IMR-90 (cell line): ENCODE results near the gene RFC3. TPM values are rescaled to one million over a fixed set of nuclear protein-coding genes. Genes with fewer than 3 reads are reported as not detected.

Source experiments
- ATAC-seq: fragments of 200-7000 bp; cut with Tn5 transposase; 2 replicates; pipeline ENCODE4 v1.9.1; 2020; ENCODE audit warnings: low read depth, mild to moderate bottlenecking, moderate library complexity
- BruUV-seq: library from RNA; stranded (reverse); fragments of 400-500 nt; replicated peaks from 2 replicates; lab custom pipeline; 2021; lab: Mats Ljungman, UMichigan
- CTCF ChIA-PET: fragments of 300-600 bp; formaldehyde crosslinking; extraction: SDS; loops from one replicate; lab custom pipeline; 2021; ENCODE audit warnings: antibody characterized with exemption; lab: Yijun Ruan, JAX
- POLR2A ChIA-PET: fragments of 300-600 bp; sonication (Branson Sonifier 250); formaldehyde crosslinking; loops from one replicate; lab custom pipeline; 2022; ENCODE audit warnings: antibody characterized with exemption; ENCODE audit not compliant: unreplicated experiment; lab: Charles Lee
- DNase-seq: peaks from one replicate; pipeline ENCODE4 v3.0.0; 2013
- H2AFZ ChIP-seq: replicated peaks from 2 replicates; pipeline ENCODE3; 2013; ENCODE audit warnings: low read length, mild to moderate bottlenecking; ENCODE audit not compliant: poor library complexity
- H2AK5ac ChIP-seq: 2 replicates; pipeline ENCODE4 v1.6.1; 2013; ENCODE audit warnings: low read depth, low read length, inconsistent platforms
- H2AK9ac ChIP-seq: replicated peaks from 2 replicates; pipeline ENCODE3; 2013; ENCODE audit warnings: mild to moderate bottlenecking, low read depth, low read length, moderate library complexity; ENCODE audit not compliant: poor library complexity
- H2BK120ac ChIP-seq: 2 replicates; pipeline ENCODE4 v1.6.1; 2013; ENCODE audit warnings: low read depth, low read length, inconsistent platforms
- H2BK15ac ChIP-seq: 3 replicates; pipeline ENCODE4 v1.6.1; 2013; ENCODE audit warnings: low read depth, low read length, inconsistent platforms
- H2BK20ac ChIP-seq: 2 replicates; pipeline ENCODE4 v1.6.1; 2013; ENCODE audit warnings: low read depth, mild to moderate bottlenecking, inconsistent platforms, low read length, moderate library complexity
- H2BK5ac ChIP-seq: 2 replicates; pipeline ENCODE4 v1.6.1; 2013; ENCODE audit warnings: mild to moderate bottlenecking, low read depth, low read length, inconsistent platforms; ENCODE audit not compliant: poor library complexity, severe bottlenecking
- H3K14ac ChIP-seq: replicated peaks from 2 replicates; pipeline ENCODE4 v1.6.1; 2013; ENCODE audit warnings: low read depth, low read length, inconsistent platforms
- H3K18ac ChIP-seq: 2 replicates; pipeline ENCODE4 v1.6.1; 2013; ENCODE audit warnings: low read depth, low read length, control low read depth
- H3K23ac ChIP-seq: 2 replicates; pipeline ENCODE4 v1.6.1; 2013; ENCODE audit warnings: low read depth, low read length, inconsistent platforms
- H3K27ac ChIP-seq: 2 replicates; pipeline ENCODE4 v1.5.1; 2013; ENCODE audit warnings: mild to moderate bottlenecking, control low read depth, low read length; ENCODE audit not compliant: insufficient read depth
- H3K27me3 ChIP-seq: 2 replicates; pipeline ENCODE4 v1.6.1; 2013; ENCODE audit warnings: low read length; ENCODE audit not compliant: control insufficient read depth, insufficient read depth
- H3K36me3 ChIP-seq: 2 replicates; pipeline ENCODE4 v1.6.1; 2013; ENCODE audit warnings: low read length, mixed read lengths; ENCODE audit not compliant: control insufficient read depth, insufficient read depth
- H3K4ac ChIP-seq: 2 replicates; pipeline ENCODE4 v1.6.1; 2013; ENCODE audit warnings: low read depth, low read length, inconsistent platforms
- H3K4me1 ChIP-seq: 2 replicates; pipeline ENCODE4 v1.6.1; 2013; ENCODE audit warnings: low read length, mixed read lengths; ENCODE audit not compliant: control insufficient read depth, insufficient read depth
- H3K4me2 ChIP-seq: 2 replicates; pipeline ENCODE4 v1.6.1; 2013; ENCODE audit warnings: low read depth, mild to moderate bottlenecking, control low read depth, low read length, moderate library complexity
- H3K4me3 ChIP-seq: 2 replicates; pipeline ENCODE4 v1.5.1; 2013; ENCODE audit warnings: low read depth, mild to moderate bottlenecking, control low read depth, low read length, moderate library complexity; ENCODE audit not compliant: insufficient read depth
- H3K56ac ChIP-seq: 2 replicates; pipeline ENCODE4 v1.6.1; 2013; ENCODE audit warnings: low read length, inconsistent platforms; ENCODE audit not compliant: insufficient read depth; ENCODE audit errors: extremely low read depth
- H3K79me1 ChIP-seq, 2 experiments: 2 replicates each; pipeline ENCODE4 v1.6.1; 2013; ENCODE audit warnings: low read length in 2 of 2, inconsistent platforms in 1 of 2, low read depth in 1 of 2
- H3K9ac ChIP-seq: 2 replicates; pipeline ENCODE4 v1.6.1; 2013; ENCODE audit warnings: low read depth, low read length, control low read depth
- H3K9me1 ChIP-seq: 2 replicates; pipeline ENCODE4 v1.6.1; 2013; ENCODE audit warnings: low read length, inconsistent platforms; ENCODE audit not compliant: insufficient read depth
- H3K9me3 ChIP-seq: 2 replicates; pipeline ENCODE4 v1.6.1; 2013; ENCODE audit warnings: low read length; ENCODE audit not compliant: control insufficient read depth, insufficient read depth
- H4K20me1 ChIP-seq: 2 replicates; pipeline ENCODE4 v1.6.1; 2013; ENCODE audit warnings: low read length, inconsistent platforms; ENCODE audit not compliant: insufficient read depth
- H4K5ac ChIP-seq: 2 replicates; pipeline ENCODE4 v1.6.1; 2013; ENCODE audit warnings: mild to moderate bottlenecking, low read depth, low read length, control low read depth
- H4K8ac ChIP-seq, 2 experiments: 2 replicates each; pipeline ENCODE4 v1.6.1; 2013; ENCODE audit warnings: low read depth in 2 of 2, low read length in 2 of 2, control low read depth in 1 of 2, inconsistent platforms in 1 of 2
- H4K91ac ChIP-seq: 2 replicates; pipeline ENCODE4 v1.6.1; 2013; ENCODE audit warnings: low read depth, low read length, inconsistent platforms; ENCODE audit not compliant: insufficient read depth
- BHLHE40 ChIP-seq: fragments of 150-350 bp; IDR thresholded peaks from 2 replicates; pipeline ENCODE4 v1.6.1; 2016; ENCODE audit warnings: mild to moderate bottlenecking, low read depth, low read length
- CEBPB ChIP-seq: IDR thresholded peaks from 2 replicates; pipeline ENCODE4 v1.6.1; 2012; ENCODE audit warnings: low read depth, low read length, improper control_type of control experiment
- CHD1 ChIP-seq: IDR thresholded peaks from 2 replicates; pipeline ENCODE4 v1.6.1; 2012; ENCODE audit warnings: low read depth, low read length, improper control_type of control experiment
- FOS ChIP-seq: fragments of 150-350 bp; IDR thresholded peaks from 2 replicates; pipeline ENCODE4 v1.6.1; 2016; ENCODE audit warnings: low read depth, low read length
- MAFK ChIP-seq: IDR thresholded peaks from 2 replicates; pipeline ENCODE4 v1.6.1; 2012; ENCODE audit warnings: low read depth, low read length, improper control_type of control experiment
- MAZ ChIP-seq: IDR thresholded peaks from 2 replicates; pipeline ENCODE4 v1.6.1; 2012; ENCODE audit warnings: low read depth, mild to moderate bottlenecking, low read length, improper control_type of control experiment, moderate library complexity, borderline replicate concordance
- MXI1 ChIP-seq: IDR thresholded peaks from 2 replicates; pipeline ENCODE4 v1.6.1; 2012; ENCODE audit warnings: low read depth, mild to moderate bottlenecking, low read length, moderate library complexity, borderline replicate concordance
- NFE2L2 ChIP-seq: fragments of 150-350 bp; IDR thresholded peaks from 2 replicates; pipeline ENCODE4 v1.6.1; 2016; ENCODE audit warnings: low read depth, mild to moderate bottlenecking, low read length
- POLR2A ChIP-seq: IDR thresholded peaks from 2 replicates; pipeline ENCODE4 v1.6.1; 2012; ENCODE audit warnings: mild to moderate bottlenecking, low read depth, low read length
- RAD21 ChIP-seq: IDR thresholded peaks from 2 replicates; pipeline ENCODE4 v1.6.1; 2012; ENCODE audit warnings: low read length, improper control_type of control experiment
- RCOR1 ChIP-seq: IDR thresholded peaks from 2 replicates; pipeline ENCODE4 v1.6.1; 2012; ENCODE audit warnings: mild to moderate bottlenecking, low read length, improper control_type of control experiment; ENCODE audit not compliant: insufficient replicate concordance
- RFX5 ChIP-seq: IDR thresholded peaks from 2 replicates; pipeline ENCODE4 v1.8.0; 2012; ENCODE audit warnings: low read depth, mild to moderate bottlenecking, low read length, moderate library complexity
- SMC3 ChIP-seq: fragments of 150-350 bp; IDR thresholded peaks from 2 replicates; pipeline ENCODE4 v1.6.1; 2016; ENCODE audit warnings: low read depth, mild to moderate bottlenecking, antibody characterized with exemption, low read length, moderate library complexity
- WGBS, 2 experiments: methylation state at CpG; one replicate each; pipeline versions ENCODE4 v1.1.5 to v1.1.7; 2013; ENCODE audit warnings: missing lambda C conversion rate in 2 of 2; ENCODE audit not compliant: insufficient read length in 1 of 2; ENCODE audit errors: extremely low coverage in 2 of 2; 5-methylcytosine and 5-hydroxymethylcytosine counted together
- dilution Hi-C: fragments of 300-500 bp; cut with HindIII; formaldehyde crosslinking; loops from one replicate; pipeline ENCODE4 v1.14.3; 2018; ENCODE audit warnings: low sequenced_read_pairs; ENCODE audit not compliant: unreplicated experiment
- in situ Hi-C: fragments of 300-500 bp; cut with MboI; formaldehyde crosslinking; loops from 3 replicates; pipeline ENCODE4 v1.14.3; 2019; ENCODE audit warnings: low sequenced_read_pairs, inconsistent platforms, mixed read lengths
- intact Hi-C: fragments of 100-400 bp; cut with micrococcal nuclease; formaldehyde crosslinking; loops from 2 replicates; pipeline ENCODE4 v1.10.0; 2022
- polyA plus RNA-seq, 3 experiments: library from polyadenylated mRNA; depleted of rRNA; stranded (reverse); fragments of >200 nt; gene quantifications; 2 replicates each; pipeline ENCODE4 v1.2.3, GENCODE V29; 2012; ENCODE audit warnings: low replicate concordance in 1 of 3
- total RNA-seq: library from RNA; depleted of rRNA; stranded (reverse); fragments of >200 nt; gene quantifications from 2 replicates; pipeline ENCODE4 v1.2.3, GENCODE V29; 2012
- TF ChIP-seq, protein P1 (sequence below): fragments of 150-350 bp; IDR thresholded peaks from 2 replicates; pipeline ENCODE4 v1.6.1; 2017; ENCODE audit warnings: mild to moderate bottlenecking, antibody characterized with exemption, low read length, low read depth
- TF ChIP-seq, protein P2 (sequence below): fragments of 150-350 bp; IDR thresholded peaks from 2 replicates; pipeline ENCODE4 v1.6.1; 2016; ENCODE audit warnings: low read depth, mild to moderate bottlenecking, low read length, moderate library complexity, borderline replicate concordance
- TF ChIP-seq, protein P3 (sequence below): conservative IDR thresholded peaks from 2 replicates; pipeline ENCODE4 v1.5.1; 2012; ENCODE audit warnings: mild to moderate bottlenecking, low read depth, low read length, improper control_type of control experiment

RFC3 gene
- total and polyA plus RNA-seq, 2 of the 4 experiments (the other 2 are of a cell fraction) = 9.8 to 12.9 TPM

DNA sequence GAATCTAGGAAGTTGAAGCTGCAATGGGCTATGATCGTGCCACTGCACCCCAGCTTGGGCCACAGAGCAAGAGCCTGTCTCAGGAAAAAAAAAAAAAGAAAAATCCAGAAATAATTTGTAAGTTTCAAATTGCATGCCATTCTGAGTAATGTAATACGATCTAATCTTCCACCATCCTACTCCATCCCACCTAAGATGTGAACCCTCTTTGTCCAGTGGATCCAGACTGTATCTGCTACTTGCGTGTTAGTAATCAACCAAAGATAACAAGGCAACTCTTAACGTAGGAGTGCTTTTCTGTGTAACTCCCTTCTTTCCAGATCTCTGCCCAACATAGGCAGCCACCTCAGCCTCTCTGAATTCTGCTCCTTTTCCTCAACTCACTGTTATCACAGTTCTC lies 24.3 kb downstream of the RFC3 start:
- DNase-seq = peak; percentile 5
- H3K9me3 ChIP-seq = no peaks in the 10 kb centered on the region
- no peak overlapping the region for H3K14ac ChIP-seq
- H3K27me3 ChIP-seq = no peaks in the 10 kb centered on the region
- H2BK20ac ChIP-seq = no peak overlapping the region
- BruUV-seq = no TSS peak
- H3K56ac ChIP-seq = no peak overlapping the region
- no CpG with 5 or more reads among the region's 4 CpGs for WGBS, 2 experiments
- no peak overlapping the region for H3K4me3 ChIP-seq
- no peaks in the 10 kb centered on the region for H3K36me3 ChIP-seq
- ChIA-PET CTCF (interaction anchor here (1.7 kb wide), 1 partner anchor 24 kb away, joined by 5 read pairs; the partner anchor contains the start of gene RFC3), POLR2A (no interaction called here)
- H3K9me1 ChIP-seq = no peaks in the 10 kb centered on the region
- no peak overlapping the region for H4K5ac ChIP-seq
- no peak overlapping the region for H3K4me2 ChIP-seq
- H2AK9ac ChIP-seq = peak overlapping the region; percentile 38
- H2BK120ac ChIP-seq = no peak overlapping the region
- in situ Hi-C loops (no loop called here), dilution Hi-C loops (no loop called here), intact Hi-C loops (no loop called here)
- no peaks in the 10 kb centered on the region for H3K79me1 ChIP-seq
- no peak overlapping the region for H3K18ac ChIP-seq
- no peak overlapping the region for H3K4ac ChIP-seq
- no peak overlapping the region for H2BK5ac ChIP-seq
- H4K8ac ChIP-seq = no peak overlapping the region
- H4K91ac ChIP-seq = no peak overlapping the region
- no peaks in the 10 kb centered on the region for H4K20me1 ChIP-seq
- ATAC-seq = no peak; the same call in 1 of the 2 replicates
- TF ChIP-seq RAD21 = no peak
- no peak for TF ChIP-seq RCOR1
- TF ChIP-seq POLR2A = no peak
- no peak for TF ChIP-seq MXI1
- TF ChIP-seq MAZ = no peak
- TF ChIP-seq CEBPB = no peak
- TF ChIP-seq, protein P1, sequence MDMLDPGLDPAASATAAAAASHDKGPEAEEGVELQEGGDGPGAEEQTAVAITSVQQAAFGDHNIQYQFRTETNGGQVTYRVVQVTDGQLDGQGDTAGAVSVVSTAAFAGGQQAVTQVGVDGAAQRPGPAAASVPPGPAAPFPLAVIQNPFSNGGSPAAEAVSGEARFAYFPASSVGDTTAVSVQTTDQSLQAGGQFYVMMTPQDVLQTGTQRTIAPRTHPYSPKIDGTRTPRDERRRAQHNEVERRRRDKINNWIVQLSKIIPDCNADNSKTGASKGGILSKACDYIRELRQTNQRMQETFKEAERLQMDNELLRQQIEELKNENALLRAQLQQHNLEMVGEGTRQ = no peak
- TF ChIP-seq, protein P2, sequence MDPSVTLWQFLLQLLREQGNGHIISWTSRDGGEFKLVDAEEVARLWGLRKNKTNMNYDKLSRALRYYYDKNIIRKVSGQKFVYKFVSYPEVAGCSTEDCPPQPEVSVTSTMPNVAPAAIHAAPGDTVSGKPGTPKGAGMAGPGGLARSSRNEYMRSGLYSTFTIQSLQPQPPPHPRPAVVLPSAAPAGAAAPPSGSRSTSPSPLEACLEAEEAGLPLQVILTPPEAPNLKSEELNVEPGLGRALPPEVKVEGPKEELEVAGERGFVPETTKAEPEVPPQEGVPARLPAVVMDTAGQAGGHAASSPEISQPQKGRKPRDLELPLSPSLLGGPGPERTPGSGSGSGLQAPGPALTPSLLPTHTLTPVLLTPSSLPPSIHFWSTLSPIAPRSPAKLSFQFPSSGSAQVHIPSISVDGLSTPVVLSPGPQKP = no peak
- no peak for TF ChIP-seq RFX5
- no peak for TF ChIP-seq NFE2L2
- TF ChIP-seq, protein P3, sequence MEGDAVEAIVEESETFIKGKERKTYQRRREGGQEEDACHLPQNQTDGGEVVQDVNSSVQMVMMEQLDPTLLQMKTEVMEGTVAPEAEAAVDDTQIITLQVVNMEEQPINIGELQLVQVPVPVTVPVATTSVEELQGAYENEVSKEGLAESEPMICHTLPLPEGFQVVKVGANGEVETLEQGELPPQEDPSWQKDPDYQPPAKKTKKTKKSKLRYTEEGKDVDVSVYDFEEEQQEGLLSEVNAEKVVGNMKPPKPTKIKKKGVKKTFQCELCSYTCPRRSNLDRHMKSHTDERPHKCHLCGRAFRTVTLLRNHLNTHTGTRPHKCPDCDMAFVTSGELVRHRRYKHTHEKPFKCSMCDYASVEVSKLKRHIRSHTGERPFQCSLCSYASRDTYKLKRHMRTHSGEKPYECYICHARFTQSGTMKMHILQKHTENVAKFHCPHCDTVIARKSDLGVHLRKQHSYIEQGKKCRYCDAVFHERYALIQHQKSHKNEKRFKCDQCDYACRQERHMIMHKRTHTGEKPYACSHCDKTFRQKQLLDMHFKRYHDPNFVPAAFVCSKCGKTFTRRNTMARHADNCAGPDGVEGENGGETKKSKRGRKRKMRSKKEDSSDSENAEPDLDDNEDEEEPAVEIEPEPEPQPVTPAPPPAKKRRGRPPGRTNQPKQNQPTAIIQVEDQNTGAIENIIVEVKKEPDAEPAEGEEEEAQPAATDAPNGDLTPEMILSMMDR = no peak
- no peak for TF ChIP-seq MAFK
- no peak for TF ChIP-seq CHD1
- no peak for TF ChIP-seq SMC3
- TF ChIP-seq BHLHE40 = no peak
- no peak for TF ChIP-seq FOS
- no peak overlapping the region for H2BK15ac ChIP-seq
- H2AFZ ChIP-seq = no peak overlapping the region
- H2AK5ac ChIP-seq = no peak overlapping the region
- H3K4me1 ChIP-seq = no peaks in the 10 kb centered on the region
- H3K27ac ChIP-seq = no peak overlapping the region
- no peak overlapping the region for H3K23ac ChIP-seq
- no peak overlapping the region for H3K9ac ChIP-seq
